OCI-LY3 (cell line): ENCODE results near the gene TM4SF1.

Source experiments
- H2AFZ ChIP-seq: fragments of 200-600, 300-600 bp; shearing (Covaris generic); 2 replicates; pipeline ENCODE4 v1.6.0; 2014; ENCODE audit warnings: antibody characterized with exemption, low read depth, low read length
- H3K27ac ChIP-seq: fragments of 200-600, 300-600 bp; sonication (generic); 2 replicates; pipeline ENCODE4 v1.5.1; 2014; ENCODE audit warnings: mild to moderate bottlenecking, low read length, moderate library complexity, mixed read lengths
- H3K27me3 ChIP-seq: fragments of 200-600, 300-600 bp; sonication (generic); 2 replicates; pipeline ENCODE4 v1.6.1; 2014; ENCODE audit warnings: low read depth, low read length, mixed read lengths
- H3K36me3 ChIP-seq: fragments of 200-600, 300-600 bp; sonication (generic); replicated peaks from 2 replicates; pipeline ENCODE3; 2014; ENCODE audit warnings: low read depth, low read length, mixed read lengths
- H3K4me1 ChIP-seq: fragments of 300-600, 200-600 bp; sonication (generic); 2 replicates; pipeline ENCODE4 v1.6.1; 2014; ENCODE audit warnings: low read length, mixed read lengths
- H3K4me2 ChIP-seq: fragments of 200-600, 300-600 bp; sonication (generic); 2 replicates; pipeline ENCODE4 v1.6.1; 2014; ENCODE audit warnings: low read length, mixed read lengths
- H3K4me3 ChIP-seq: fragments of 300-600, 200-600 bp; sonication (generic); 2 replicates; pipeline ENCODE4 v1.5.1; 2014; ENCODE audit warnings: antibody characterized with exemption, mild to moderate bottlenecking, low read length, moderate library complexity
- H3K79me2 ChIP-seq: fragments of 300-600, 200-600 bp; shearing (Covaris generic); 2 replicates; pipeline ENCODE4 v1.6.1; 2014; ENCODE audit warnings: mild to moderate bottlenecking, low read length, mixed read lengths
- H3K9ac ChIP-seq: fragments of 300-600, 200-600 bp; shearing (Covaris generic); 2 replicates; pipeline ENCODE4 v1.6.0; 2014; ENCODE audit warnings: mild to moderate bottlenecking, low read length, moderate library complexity
- H3K9me3 ChIP-seq: fragments of 200-600, 300-600 bp; shearing (Covaris generic); 2 replicates; pipeline ENCODE4 v1.6.1; 2014; ENCODE audit warnings: low read length, mixed read lengths; ENCODE audit not compliant: insufficient read depth
- H4K20me1 ChIP-seq: fragments of 200-600, 300-600 bp; sonication (generic); 2 replicates; pipeline ENCODE4 v1.6.1; 2016; ENCODE audit warnings: low read length, mixed read lengths; ENCODE audit not compliant: insufficient read depth
- CTCF ChIP-seq: fragments of 200-600, 300-600 bp; sonication (generic); IDR thresholded peaks from 2 replicates; pipeline ENCODE4 v1.5.1; 2014; ENCODE audit warnings: antibody characterized with exemption, low read length, low read depth
- EZH2phosphoT487 ChIP-seq: fragments of 200-600 bp; shearing (Covaris generic); IDR thresholded peaks from 2 replicates; pipeline ENCODE4 v1.6.1; 2018; ENCODE audit warnings: antibody characterized with exemption, mixed run types, low read depth

Gene TM4SF1

GRCh38 chr3:149419816-149420215 is 42.4 kb upstream of the TM4SF1 start:
- H3K27me3 ChIP-seq: no peaks in the 10 kb centered on the region
- no peak for TF ChIP-seq CTCF
- TF ChIP-seq EZH2phosphoT487: no peak

GRCh38 chr3:149417727-149418126 is 40.3 kb upstream of the TM4SF1 start:
- peak overlapping the region; percentile 33 for H3K4me2 ChIP-seq
- TF ChIP-seq EZH2phosphoT487 (no peak), CTCF (no peak)
- no peak overlapping the region for H2AFZ ChIP-seq
- no peak overlapping the region for H3K9ac ChIP-seq
- peaks cover 5% of the 10 kb centered on the region for H3K36me3 ChIP-seq
- no peaks in the 10 kb centered on the region for H4K20me1 ChIP-seq
- 0 out of 2 replicates have a peak overlapping the region, but pooled peaks have one; percentile 9 for H3K4me3 ChIP-seq
- H3K9me3 ChIP-seq: peaks cover 5% of the 10 kb centered on the region; the same call in 1 of the 2 replicates
- no peaks in the 10 kb centered on the region for H3K27me3 ChIP-seq
- H3K27ac ChIP-seq: peak overlapping the region; percentile 53
- H3K4me1 ChIP-seq: peaks cover 54% of the 10 kb centered on the region
- H3K79me2 ChIP-seq: no peaks in the 10 kb centered on the region

More at GRCh38 chr3:149419816-149420215, 42.4 kb upstream of the TM4SF1 start:
- no peak overlapping the region for H3K9ac ChIP-seq
- no peak overlapping the region for H3K27ac ChIP-seq
- peaks cover 5% of the 10 kb centered on the region; the same call in 1 of the 2 replicates for H3K9me3 ChIP-seq
- peaks cover 48% of the 10 kb centered on the region for H3K4me1 ChIP-seq
- no peak overlapping the region for H3K4me2 ChIP-seq
- no peak overlapping the region for H2AFZ ChIP-seq
- H3K4me3 ChIP-seq: no peak overlapping the region
- H3K36me3 ChIP-seq: peaks cover 5% of the 10 kb centered on the region
- H3K79me2 ChIP-seq: no peaks in the 10 kb centered on the region
- no peaks in the 10 kb centered on the region for H4K20me1 ChIP-seq

- Histone ChIP-seq H3K4me2 (peak overlapping the region; percentile 33), H3K36me3 (peaks cover 5% of the 10 kb centered on the region), H3K4me1 (peaks cover 54% of the 10 kb centered on the region), H3K79me2 (no peaks in the 10 kb centered on the region), H3K9me3 (peaks cover 5% of the 10 kb centered on the region; the same call in 1 of the 2 replicates), H4K20me1 (no peaks in the 10 kb centered on the region), H3K27me3 (no peaks in the 10 kb centered on the region), H3K4me3 (0 out of 2 replicates have a peak overlapping the region, but pooled peaks have one; percentile 9), H2AFZ (no peak overlapping the region), H3K9ac (no peak overlapping the region), H3K27ac (peak overlapping the region; percentile 53)
- TF ChIP-seq CTCF: no peak
- no peak for TF ChIP-seq EZH2phosphoT487
These were observed 39.7 kb upstream of the TM4SF1 start for GRCh38 chr3:149417174-149417573.

GRCh38 chr3:149415484-149415883 is 38.0 kb upstream of the TM4SF1 start:
- Histone ChIP-seq H2AFZ (peak overlapping the region; percentile 7; the same call in 1 of the 2 replicates), H3K36me3 (peaks cover 5% of the 10 kb centered on the region), H3K79me2 (no peaks in the 10 kb centered on the region), H3K4me3 (no peak overlapping the region), H3K9ac (no peak overlapping the region), H3K4me1 (peaks cover 52% of the 10 kb centered on the region), H3K27ac (peak overlapping the region; percentile 27), H3K27me3 (no peaks in the 10 kb centered on the region), H3K9me3 (peaks cover 5% of the 10 kb centered on the region; the same call in 1 of the 2 replicates), H4K20me1 (no peaks in the 10 kb centered on the region), H3K4me2 (peak overlapping the region; percentile 30)
- TF ChIP-seq CTCF (no peak), EZH2phosphoT487 (no peak)
